LHCN-M2 (cell line): ENCODE results near the gene ALKBH1. TPM values are rescaled to one million over a fixed set of nuclear protein-coding genes. Genes with fewer than 3 reads are reported as not detected.

ENCODE experiments used
- total RNA-seq: library from RNA; depleted of rRNA; stranded (reverse); fragments of >200 nt; gene quantifications from 2 replicates; pipeline ENCODE4 v1.2.3, GENCODE V29; 2014; rRNA removed

Gene ALKBH1
- total RNA-seq, 1 experiment from 2014 or later: 10.6 TPM

Other genes starting within 250 kb of the ALKBH1 start
- gene AHSA1, start 249.9 kb downstream of the ALKBH1 start, total RNA-seq: 132 and 133 TPM in 2 replicates
- 0.23 and 0.90 TPM in 2 replicates for gene ISM2, start 209.2 kb downstream of the ALKBH1 start, total RNA-seq
- 12.5 and 15.6 TPM in 2 replicates for gene SPTLC2, start 91.4 kb downstream of the ALKBH1 start, total RNA-seq
- gene SLIRP, start 80 bp upstream of the ALKBH1 start, total RNA-seq: 332 and 483 TPM in 2 replicates
- gene SNW1, start 53.1 kb upstream of the ALKBH1 start, total RNA-seq: 63.7 and 65.0 TPM in 2 replicates
- 5.1 and 5.5 TPM in 2 replicates for gene ADCK1, start 92.1 kb upstream of the ALKBH1 start, total RNA-seq